ENCODE data around the gene RBMS2.
A peak's percentile ranks its signal among the peaks of the same experiment; 100 is the strongest.

GRCh38 chr12:56593909-56594621 lies 72.4 kb downstream of the RBMS2 start:
- TF ChIP-seq, protein P1, sequence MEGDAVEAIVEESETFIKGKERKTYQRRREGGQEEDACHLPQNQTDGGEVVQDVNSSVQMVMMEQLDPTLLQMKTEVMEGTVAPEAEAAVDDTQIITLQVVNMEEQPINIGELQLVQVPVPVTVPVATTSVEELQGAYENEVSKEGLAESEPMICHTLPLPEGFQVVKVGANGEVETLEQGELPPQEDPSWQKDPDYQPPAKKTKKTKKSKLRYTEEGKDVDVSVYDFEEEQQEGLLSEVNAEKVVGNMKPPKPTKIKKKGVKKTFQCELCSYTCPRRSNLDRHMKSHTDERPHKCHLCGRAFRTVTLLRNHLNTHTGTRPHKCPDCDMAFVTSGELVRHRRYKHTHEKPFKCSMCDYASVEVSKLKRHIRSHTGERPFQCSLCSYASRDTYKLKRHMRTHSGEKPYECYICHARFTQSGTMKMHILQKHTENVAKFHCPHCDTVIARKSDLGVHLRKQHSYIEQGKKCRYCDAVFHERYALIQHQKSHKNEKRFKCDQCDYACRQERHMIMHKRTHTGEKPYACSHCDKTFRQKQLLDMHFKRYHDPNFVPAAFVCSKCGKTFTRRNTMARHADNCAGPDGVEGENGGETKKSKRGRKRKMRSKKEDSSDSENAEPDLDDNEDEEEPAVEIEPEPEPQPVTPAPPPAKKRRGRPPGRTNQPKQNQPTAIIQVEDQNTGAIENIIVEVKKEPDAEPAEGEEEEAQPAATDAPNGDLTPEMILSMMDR (conservative IDR thresholded peaks at IDR 0.05), result peak; percentile 89
- no peak for TF ChIP-seq ZFX (IDR thresholded peaks at IDR 0.05)
